CD14-positive monocyte (primary cell): ENCODE measurements around the gene CENPX. TPM values are rescaled to one million over a fixed set of nuclear protein-coding genes. Genes with fewer than 3 reads are reported as not detected.

Experiments
- DNase-seq, 3 donors: peaks; one replicate each; pipeline ENCODE4 v3.0.0-alpha.2; 2011 to 2022
- H2AFZ ChIP-seq: 2 replicates; pipeline ENCODE4 v1.6.0; 2012; ENCODE audit warnings: mild to moderate bottlenecking, low read depth, low read length, inconsistent platforms; ENCODE audit not compliant: insufficient read depth, poor library complexity, severe bottlenecking
- H3K27ac ChIP-seq, 2 donors: 1 replicate in 1 of 2; 2 replicates in 1 of 2; pipeline ENCODE4 v1.5.1; 2012 to 2013; ENCODE audit warnings: low read length in 2 of 2, control low read depth in 1 of 2, inconsistent platforms in 1 of 2, low read depth in 1 of 2, mild to moderate bottlenecking in 1 of 2
- H3K27me3 ChIP-seq, 2 donors: one replicate each; pipeline versions ENCODE4 v1.6.0 to v1.6.1; 2011 to 2013; ENCODE audit warnings: low read length in 2 of 2; ENCODE audit not compliant: control insufficient read depth in 2 of 2, insufficient read depth in 2 of 2
- H3K36me3 ChIP-seq, 2 donors: replicated peaks in 1 of 2; 1 replicate in 1 of 2; 2 replicates in 1 of 2; pipeline versions ENCODE4 v1.5.1 to v1.6.1; 2012 to 2013; ENCODE audit warnings: low read length in 2 of 2, control low read depth in 1 of 2, inconsistent platforms in 1 of 2, mild to moderate bottlenecking in 1 of 2; ENCODE audit not compliant: insufficient read depth in 2 of 2, control insufficient read depth in 1 of 2
- H3K4me1 ChIP-seq, 2 donors: 1 replicate in 1 of 2; 2 replicates in 1 of 2; pipeline versions ENCODE4 v1.5.1 to v1.6.1; 2012 to 2013; ENCODE audit warnings: low read length in 2 of 2, control low read depth in 1 of 2, inconsistent platforms in 1 of 2, mild to moderate bottlenecking in 1 of 2, moderate library complexity in 1 of 2; ENCODE audit not compliant: insufficient read depth in 2 of 2, control insufficient read depth in 1 of 2
- H3K4me2 ChIP-seq: replicated peaks from 2 replicates; pipeline ENCODE3; 2012; ENCODE audit warnings: low read length, moderate library complexity, mild to moderate bottlenecking; ENCODE audit not compliant: poor library complexity, severe bottlenecking; ENCODE audit errors: extremely low read depth
- H3K4me3 ChIP-seq, 3 experiments: fragments of 200-600 bp in 1 of 3; sonication (generic) in 1 of 3; replicated peaks in 1 of 3; 1 replicate in 2 of 3; 2 replicates in 1 of 3; pipeline ENCODE4 v1.5.1; 2011 to 2013; ENCODE audit warnings: low read length in 3 of 3, mild to moderate bottlenecking in 3 of 3, control low read depth in 2 of 3, low read depth in 2 of 3, inconsistent platforms in 1 of 3, moderate library complexity in 1 of 3
- H3K79me2 ChIP-seq: 2 replicates; pipeline ENCODE4 v1.6.0; 2012; ENCODE audit warnings: mild to moderate bottlenecking, control low read depth, inconsistent platforms, low read length, moderate library complexity; ENCODE audit not compliant: insufficient read depth
- H3K9ac ChIP-seq: 2 replicates; pipeline ENCODE4 v1.6.0; 2017; ENCODE audit warnings: low read length, mild to moderate bottlenecking; ENCODE audit not compliant: insufficient read depth, poor library complexity, severe bottlenecking
- H3K9me3 ChIP-seq, 2 donors: replicated peaks in 1 of 2; 1 replicate in 1 of 2; 2 replicates in 1 of 2; pipeline versions ENCODE4 v1.5.1 to v1.6.1; 2012 to 2013; ENCODE audit warnings: low read length in 2 of 2, control low read depth in 1 of 2; ENCODE audit not compliant: control insufficient read depth in 1 of 2, insufficient read depth in 1 of 2
- H4K20me1 ChIP-seq: 2 replicates; pipeline ENCODE4 v1.6.0; 2012; ENCODE audit warnings: mild to moderate bottlenecking, low read length, control low read depth, moderate library complexity; ENCODE audit not compliant: insufficient read depth
- H3K27ac Mint-ChIP-seq, 7 donors: one replicate each; pipeline ENCODE4 v1.8.0; 2020; ENCODE audit warnings: mild to moderate bottlenecking in 7 of 7, mixed read lengths in 7 of 7, moderate library complexity in 6 of 7, inconsistent platforms in 2 of 7
- H3K27me3 Mint-ChIP-seq, 3 donors: one replicate each; pipeline ENCODE4 v1.8.0; 2021 to 2022; ENCODE audit warnings: low read depth in 3 of 3, mild to moderate bottlenecking in 3 of 3, mixed read lengths in 3 of 3, moderate library complexity in 3 of 3, inconsistent platforms in 1 of 3
- H3K36me3 Mint-ChIP-seq, 2 donors: one replicate each; pipeline ENCODE4 v1.8.0; 2020; ENCODE audit warnings: mixed read lengths in 2 of 2, inconsistent platforms in 1 of 2, mild to moderate bottlenecking in 1 of 2
- H3K4me1 Mint-ChIP-seq: one replicate; pipeline ENCODE4 v1.8.0; 2020; ENCODE audit warnings: mild to moderate bottlenecking, mixed read lengths
- H3K4me3 Mint-ChIP-seq, 2 donors: one replicate each; pipeline ENCODE4 v1.8.0; 2020; ENCODE audit warnings: mild to moderate bottlenecking in 2 of 2, mixed read lengths in 2 of 2, moderate library complexity in 1 of 2
- H3K9me3 Mint-ChIP-seq, 7 donors: one replicate each; pipeline ENCODE4 v1.8.0; 2020 to 2022; ENCODE audit warnings: mixed read lengths in 7 of 7, mild to moderate bottlenecking in 6 of 7, moderate library complexity in 6 of 7, inconsistent platforms in 2 of 7
- CTCF ChIP-seq: fragments of 200-600 bp; IDR thresholded peaks from one replicate; pipeline ENCODE4 v1.8.0; 2022; ENCODE audit warnings: antibody characterized with exemption, mild to moderate bottlenecking
- WGBS: methylation state at CpG from one replicate; pipeline ENCODE4 v1.1.5; 2013; ENCODE audit warnings: missing lambda C conversion rate; ENCODE audit not compliant: insufficient coverage; 5-methylcytosine and 5-hydroxymethylcytosine counted together
- intact Hi-C, 2 donors: fragments of 100-400 bp; cut with micrococcal nuclease; formaldehyde crosslinking; loops; one replicate each; pipeline versions ENCODE4 v1.15.0 to v1.15.1; 2023
- polyA plus RNA-seq, 3 donors: library from polyadenylated mRNA; depleted of rRNA in 1 of 3; unstranded in 2 of 3; stranded (reverse) in 1 of 3; fragments of 300-500 nt in 2 of 3; fragments of >200 nt in 1 of 3; fragmentation: Illumina TruSeq in 2 of 3; gene quantifications; 1 replicate in 2 of 3; 2 replicates in 1 of 3; pipeline ENCODE4 v1.2.3, GENCODE V29; 2012 to 2021

Gene CENPX
- polyA plus RNA-seq, 3 donors: 47.7 to 57.0 (median 55.9) TPM

DNA sequence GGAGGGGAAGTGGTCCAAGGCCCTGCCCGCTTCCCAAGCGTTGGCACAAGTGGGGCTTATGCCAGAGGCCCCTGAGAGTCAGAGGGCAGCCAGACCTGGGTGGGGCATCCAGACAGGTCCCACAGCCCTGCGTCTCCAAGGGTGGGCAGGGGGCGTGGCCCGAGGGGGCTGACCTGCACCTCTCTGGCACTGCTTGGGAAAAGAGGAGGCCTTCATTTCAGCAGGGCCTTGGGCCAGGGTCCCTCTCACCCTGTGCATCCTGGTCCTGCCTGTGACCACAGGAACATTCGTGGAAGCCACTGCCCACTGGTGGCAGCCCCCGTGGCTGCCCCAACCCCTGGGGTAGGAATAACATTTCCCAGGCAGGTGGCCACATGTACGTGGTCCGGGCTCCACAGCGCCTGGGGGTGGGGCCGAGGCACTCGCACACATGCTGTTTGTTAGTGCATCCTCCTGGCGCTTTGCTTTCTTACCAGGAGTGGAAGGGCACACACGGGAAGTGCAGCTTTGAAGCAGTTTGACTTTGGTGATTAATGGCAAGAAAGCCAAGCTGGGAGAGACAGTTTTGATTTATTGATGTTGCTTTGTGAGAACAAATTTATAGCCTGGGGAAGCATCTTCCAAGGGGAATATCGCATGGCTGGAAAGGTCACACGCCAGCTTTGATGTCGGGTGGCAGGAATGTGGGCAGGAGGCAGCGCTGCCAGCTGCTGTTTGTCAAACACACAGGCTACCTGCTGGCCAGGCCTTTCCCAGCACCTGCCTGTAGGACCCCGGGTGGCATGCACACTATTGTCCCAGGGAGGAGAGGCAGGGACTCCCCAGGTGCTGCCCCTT is 4.3 kb downstream of the CENPX start:
- H3K27me3 ChIP-seq: no peaks in the 10 kb centered on the region
- no peak overlapping the region for H3K9ac ChIP-seq
- H3K9me3 ChIP-seq: no peaks in the 10 kb centered on the region
- WGBS: 85% methylated on average over 18 of the region's 19 CpGs
- no peak for DNase-seq
- Mint-ChIP-seq H3K27ac (peak overlapping the region in 1 of 7 donors; percentile 27), H3K4me3 (no peak overlapping the region), H3K9me3 (no peaks in the 10 kb centered on the region), H3K27me3 (peaks cover 0 to 1% (median 0%) of the 10 kb centered on the region in 3 donors), H3K36me3 (peaks cover 6 to 15% of the 10 kb centered on the region in 2 donors), H3K4me1 (peaks cover 14% of the 10 kb centered on the region)
- H3K27ac ChIP-seq: no peak overlapping the region
- no peak overlapping the region for H3K4me2 ChIP-seq
- H3K4me1 ChIP-seq: peaks cover 15 to 19% of the 10 kb centered on the region in 2 donors
- H3K79me2 ChIP-seq: peaks cover 25% of the 10 kb centered on the region
- H4K20me1 ChIP-seq: peaks cover 32% of the 10 kb centered on the region
- no peak for TF ChIP-seq CTCF
- intact Hi-C loops: no loop called here
- peaks cover 5 to 17% of the 10 kb centered on the region in 2 donors for H3K36me3 ChIP-seq
- H3K4me3 ChIP-seq: no peak overlapping the region
- H2AFZ ChIP-seq: no peak overlapping the region

DNA sequence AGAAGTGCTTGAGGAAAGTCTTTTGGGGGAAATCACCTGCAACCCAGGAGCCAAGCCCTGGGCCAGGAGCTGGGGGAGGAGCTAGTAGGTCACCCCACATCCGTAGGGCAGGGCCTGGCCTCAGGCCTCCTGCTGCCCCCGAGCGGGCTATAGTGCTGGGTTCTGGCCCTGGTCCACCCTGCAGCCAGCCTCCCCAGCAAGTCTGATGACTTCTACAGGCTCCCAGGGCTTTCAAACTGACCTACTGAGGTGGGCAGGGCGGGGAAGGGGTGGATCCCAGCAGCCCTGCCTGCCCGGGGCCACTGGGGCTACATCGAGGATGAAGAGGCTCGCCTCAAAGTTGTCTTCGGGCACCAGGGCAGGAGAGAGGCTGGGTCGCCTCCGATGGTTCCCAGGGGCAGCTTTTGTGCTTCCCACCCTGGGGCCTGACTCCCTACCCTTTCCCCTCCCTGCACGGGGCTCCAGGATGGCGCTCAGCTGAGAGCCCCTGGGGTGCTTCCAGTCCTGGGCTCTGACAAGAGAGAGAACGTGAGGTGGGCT is 5.0 kb downstream of the CENPX start:
- Mint-ChIP-seq H3K36me3 (peaks cover 6 to 17% of the 10 kb centered on the region in 2 donors), H3K4me1 (peaks cover 14% of the 10 kb centered on the region), H3K27me3 (peaks cover 0 to 1% (median 0%) of the 10 kb centered on the region in 3 donors), H3K9me3 (no peaks in the 10 kb centered on the region), H3K27ac (no peak overlapping the region), H3K4me3 (no peak overlapping the region)
- 88% methylated on average over 8 of the region's 13 CpGs for WGBS
- Histone ChIP-seq H3K9ac (no peak overlapping the region), H3K36me3 (peaks cover 5 to 17% of the 10 kb centered on the region in 2 donors), H3K9me3 (no peaks in the 10 kb centered on the region), H3K27me3 (no peaks in the 10 kb centered on the region), H3K79me2 (peaks cover 24% of the 10 kb centered on the region), H3K4me1 (peaks cover 15 to 18% of the 10 kb centered on the region in 2 donors), H3K4me3 (no peak overlapping the region), H2AFZ (no peak overlapping the region), H3K4me2 (no peak overlapping the region), H3K27ac (no peak overlapping the region), H4K20me1 (peaks cover 32% of the 10 kb centered on the region)
- TF ChIP-seq CTCF: no peak
- intact Hi-C loops: no loop called here
- DNase-seq: no peak
